T-helper 22 cell (primary cell): ENCODE measurements around the gene IL20RB.
"Not testable (repeated sequence)": the region's sequence is repeated elsewhere in the genome, so short reads cannot be mapped to it uniquely, and the experiment has no call there.

Source experiments
- DNase-seq: peaks from one replicate; pipeline ENCODE4 v3.0.0-alpha.2; 2020; ENCODE audit warnings: low read depth

Gene IL20RB

DNA sequence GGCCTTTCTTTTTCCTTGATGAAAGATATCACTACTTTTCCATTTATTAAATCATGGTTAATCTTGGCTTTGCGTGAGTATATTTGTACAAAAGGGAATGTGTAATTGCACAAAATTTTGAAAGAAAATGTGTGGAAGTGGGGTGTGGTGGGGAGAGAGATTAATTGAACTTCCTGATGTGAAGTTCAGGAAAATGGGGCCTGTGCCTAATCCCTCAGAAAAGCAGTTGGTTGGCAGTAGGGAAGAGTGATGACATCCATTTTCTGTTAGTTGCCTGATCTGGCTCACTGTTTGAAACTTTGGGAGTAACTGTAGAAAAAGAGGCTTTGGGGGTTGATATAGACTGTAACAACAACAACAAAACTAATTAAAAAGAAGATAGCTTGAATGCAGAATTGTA lies 10.8 kb upstream of the IL20RB start:
- no peak for DNase-seq

GRCh38 chr3:136947477-136947876 lies 10.3 kb upstream of the IL20RB start:
- DNase-seq, result no peak

DNA sequence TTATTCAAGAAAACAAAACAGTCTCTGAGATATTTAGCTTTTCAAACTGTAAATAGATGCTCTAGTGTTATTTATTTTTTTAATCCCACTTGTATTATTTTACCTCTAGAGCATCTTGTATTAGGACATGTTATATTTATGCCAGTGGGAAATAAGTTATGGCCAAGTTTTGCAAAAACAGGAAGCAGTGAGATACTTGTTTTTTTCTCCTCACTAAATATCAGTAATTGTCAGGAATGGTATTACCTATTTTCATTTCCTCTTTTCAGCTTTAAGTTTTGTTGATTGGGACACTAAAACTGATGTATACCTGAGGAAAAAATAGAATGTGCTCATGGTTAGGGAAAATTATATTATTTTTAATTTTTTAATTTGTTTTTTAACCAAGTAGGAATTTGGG lies 8.6 kb upstream of the IL20RB start:
- no peak for DNase-seq

DNA sequence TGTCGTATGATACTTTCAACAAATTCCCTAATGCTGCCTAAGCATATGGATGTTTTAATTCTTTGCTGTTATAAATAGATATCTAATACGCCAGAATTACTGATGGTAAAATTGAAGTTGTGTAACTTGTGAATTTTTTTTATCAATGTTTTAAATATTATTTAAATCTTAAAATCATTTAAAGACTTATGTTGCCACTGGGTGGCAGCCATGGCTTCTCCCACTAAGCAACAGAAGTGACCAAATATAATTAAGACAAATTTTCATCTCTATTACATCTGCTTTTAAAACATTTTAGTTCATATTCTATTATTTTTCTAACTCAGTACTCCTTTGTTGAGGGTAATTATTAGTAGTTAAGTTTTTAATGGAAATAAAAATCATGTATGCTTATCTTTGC lies 8.1 kb upstream of the IL20RB start:
- DNase-seq, result no peak

DNA sequence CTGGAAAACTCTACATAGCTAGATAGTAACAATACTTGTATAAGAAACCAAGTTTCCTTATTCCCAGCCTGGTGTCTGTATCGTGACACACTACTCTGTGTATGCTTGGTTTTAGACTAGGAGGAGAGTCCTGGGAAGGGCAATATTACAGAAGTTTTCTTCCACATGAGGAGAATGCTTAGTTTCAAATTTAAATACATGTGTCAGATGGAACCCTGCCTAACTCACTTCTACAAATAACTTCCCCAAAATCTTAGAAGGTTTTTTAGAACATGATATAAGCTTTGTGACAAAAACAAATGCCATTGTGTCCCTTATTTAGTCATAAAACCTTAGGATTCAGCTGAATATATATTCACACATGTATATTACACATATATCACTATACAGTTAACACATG lies 7.2 kb upstream of the IL20RB start:
- DNase-seq, result no peak

DNA sequence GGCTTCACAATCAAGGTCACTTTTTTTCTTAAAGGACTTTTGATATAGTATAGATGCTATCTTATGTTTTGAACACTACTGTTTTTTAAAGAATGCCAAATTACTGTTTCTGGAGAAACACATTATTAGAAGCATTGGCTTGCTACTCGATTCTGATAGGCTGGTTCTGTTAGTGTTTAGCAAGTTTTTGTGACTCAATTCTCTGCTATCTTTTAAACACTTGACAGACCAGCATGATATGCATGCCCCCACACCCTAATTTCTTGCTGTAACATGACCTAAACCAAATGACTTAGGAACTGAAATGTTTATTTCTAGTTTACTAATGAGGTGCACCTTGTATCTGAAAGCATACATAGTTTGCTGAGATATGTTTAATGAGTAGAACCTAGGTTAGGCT lies 5.5 kb upstream of the IL20RB start:
- no peak for DNase-seq

- DNase-seq, result no peak
Observed at GRCh38 chr3:136954251-136954650, 3.5 kb upstream of the IL20RB start.

DNA sequence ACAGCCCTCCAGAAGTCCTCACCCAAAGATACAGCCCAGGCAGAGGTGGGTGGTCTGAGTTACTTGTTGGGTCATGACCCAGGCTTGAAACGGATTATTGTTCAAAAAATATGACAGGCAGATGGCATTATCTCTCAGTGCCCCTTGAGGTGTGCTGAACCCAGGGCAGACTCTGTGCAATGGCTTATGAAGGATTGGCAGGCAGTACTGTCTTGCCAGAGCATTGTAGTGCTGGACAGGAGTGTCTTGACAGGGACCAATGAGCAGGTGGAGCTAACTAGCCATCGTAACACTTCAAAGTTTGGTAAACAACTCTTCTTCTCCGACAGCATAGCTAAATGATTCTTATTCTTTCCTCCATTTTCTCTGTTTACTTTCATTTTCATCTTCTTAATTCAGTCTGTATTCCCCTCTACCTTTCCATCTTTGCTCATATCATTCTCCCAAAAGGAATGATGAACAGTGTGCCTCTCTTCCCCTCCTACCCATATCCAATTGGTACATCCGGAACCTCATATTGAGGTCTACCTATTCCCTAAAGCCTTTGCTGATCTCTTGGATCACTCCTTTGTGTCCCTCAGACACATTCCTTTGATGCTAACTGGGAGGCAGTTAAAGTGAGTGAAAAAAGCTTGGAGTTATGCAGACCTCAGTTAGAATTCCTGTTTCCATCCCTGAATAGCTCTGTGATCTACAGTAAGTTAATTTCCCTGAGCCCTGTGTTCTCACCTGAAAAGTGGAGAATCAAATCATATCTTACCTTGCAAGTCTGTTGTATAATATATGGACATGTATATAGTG lies 2.6 kb upstream of the IL20RB start:
- no peak for DNase-seq

DNA sequence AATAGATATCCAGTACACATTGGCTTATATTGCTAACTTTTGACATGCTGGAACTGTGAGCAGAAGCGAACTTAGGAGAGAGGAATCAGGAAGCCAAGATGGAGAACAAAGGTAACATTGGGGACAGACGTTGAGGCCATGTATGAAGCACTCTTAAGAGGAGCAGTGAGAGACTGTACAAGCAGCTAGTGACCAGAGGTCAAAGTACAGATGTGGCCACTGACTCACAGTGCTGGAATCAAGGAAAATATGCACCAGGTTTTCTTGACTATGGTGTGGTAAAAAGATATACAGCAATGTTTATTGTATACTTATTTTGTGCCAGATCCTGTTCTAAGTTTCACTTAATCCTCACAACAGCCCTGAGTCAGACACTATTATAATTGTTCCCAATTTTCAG lies 2.0 kb upstream of the IL20RB start:
- no peak for DNase-seq

DNA sequence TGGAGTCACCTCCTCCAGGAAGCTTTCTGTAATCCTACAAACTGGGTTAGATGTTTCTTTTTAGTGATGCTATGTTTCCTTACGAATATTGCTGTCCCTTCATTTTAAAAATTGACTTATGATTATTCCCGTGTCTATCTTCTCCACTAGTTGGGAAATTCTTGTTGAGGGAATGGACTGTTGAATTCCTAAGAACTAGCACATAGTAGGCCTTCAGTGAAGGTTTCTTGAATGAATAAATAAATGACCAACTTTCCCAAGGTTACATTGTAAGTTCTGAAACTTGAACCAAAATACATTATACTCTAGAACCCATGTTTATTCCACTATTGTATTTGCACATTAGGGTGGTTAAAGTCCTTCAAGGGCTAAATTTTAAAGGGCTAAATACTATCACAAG lies 812 bp upstream of the IL20RB start:
- no peak for DNase-seq

GRCh38 chr3:136958939-136959338 lies 1.2 kb downstream of the IL20RB start:
- no peak for DNase-seq

- no peak for DNase-seq
Observed at GRCh38 chr3:136959599-136959998, 1.8 kb downstream of the IL20RB start.

- no peak for DNase-seq
Observed at GRCh38 chr3:136960838-136961836, 3.4 kb downstream of the IL20RB start.

DNA sequence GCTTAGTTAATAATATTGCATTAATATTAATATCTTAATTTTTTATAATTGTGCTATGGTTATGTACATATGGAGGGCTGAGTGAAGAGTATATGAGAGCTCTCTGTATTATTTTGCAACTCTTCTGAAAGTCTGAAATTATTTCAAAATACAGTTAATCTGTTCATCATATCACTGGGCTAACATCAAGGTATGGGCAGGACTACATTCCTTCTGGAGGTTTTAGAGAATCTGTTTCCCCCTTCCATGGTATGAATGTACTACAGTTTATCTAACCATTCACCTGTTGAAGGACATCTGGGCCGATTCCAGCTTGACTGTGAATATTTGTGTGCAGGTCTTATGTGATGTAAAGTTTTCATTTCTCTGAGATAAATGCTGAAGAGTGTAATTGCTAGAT lies 5.1 kb downstream of the IL20RB start:
- DNase-seq, result no peak

- DNase-seq, result not testable (repeated sequence)
Observed at GRCh38 chr3:136969539-136969938, 11.8 kb downstream of the IL20RB start.

GRCh38 chr3:136973352-136973751 lies 15.6 kb downstream of the IL20RB start:
- no peak for DNase-seq

GRCh38 chr3:136974670-136975069 lies 16.9 kb downstream of the IL20RB start:
- DNase-seq, result no peak

- no peak for DNase-seq
Observed at GRCh38 chr3:136979204-136979603, 21.4 kb downstream of the IL20RB start.

DNA sequence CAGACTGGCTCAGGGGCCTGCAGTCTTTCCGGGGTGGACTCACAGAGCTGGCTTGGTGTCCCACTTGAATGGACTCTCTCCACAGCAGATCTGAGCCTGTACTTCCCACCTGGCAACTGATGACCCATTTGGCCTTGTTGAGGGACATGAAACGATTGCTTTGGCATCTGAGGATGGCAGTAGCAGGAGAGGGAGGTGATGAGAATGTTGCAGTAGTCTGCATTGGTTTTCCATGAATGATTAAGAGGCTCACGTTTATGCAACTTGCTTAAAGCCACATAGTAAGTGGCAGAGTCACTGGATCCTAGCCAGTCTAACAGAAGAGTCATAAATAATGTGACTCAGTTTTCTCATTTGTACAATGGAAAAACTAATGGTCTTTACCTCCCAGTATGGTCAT lies 21.9 kb downstream of the IL20RB start:
- no peak for DNase-seq

- no peak for DNase-seq
Observed at GRCh38 chr3:136982033-136982432, 24.2 kb downstream of the IL20RB start.

- DNase-seq, result no peak
Observed at GRCh38 chr3:136982520-136983138, 24.8 kb downstream of the IL20RB start.

- DNase-seq, result no peak
Observed at GRCh38 chr3:136984837-136985236, 27.1 kb downstream of the IL20RB start.
